Stimulated activated CD4-positive, alpha-beta T cell treated with anti-CD3 and anti-CD28 coated beads, Interleukin-1b, Interleukin-23, amount 100 ng/mL, for 4 hours (primary cell): ENCODE measurements around the gene GPS1.
"Not testable (repeated sequence)": the region's sequence is repeated elsewhere in the genome, so short reads cannot be mapped to it uniquely, and the experiment has no call there.

ENCODE experiments used
- DNase-seq, 2 donors: peaks; one replicate each; pipeline ENCODE4 v3.0.0-alpha.2; 2020; ENCODE audit warnings: low read depth in 2 of 2

Gene GPS1

GRCh38 chr17:82028246-82028645 lies 23.5 kb upstream of the GPS1 start:
- DNase-seq = no peak

- no peak for DNase-seq
Observed at GRCh38 chr17:82028966-82029365, 22.7 kb upstream of the GPS1 start.

GRCh38 chr17:82029391-82029790 lies 22.3 kb upstream of the GPS1 start:
- DNase-seq = no peak

GRCh38 chr17:82029990-82030469 lies 21.7 kb upstream of the GPS1 start:
- no peak for DNase-seq

GRCh38 chr17:82030470-82031302 lies 21.0 kb upstream of the GPS1 start:
- peak; percentile 72 to 77 for DNase-seq

- DNase-seq = no peak
Observed at GRCh38 chr17:82031303-82031884, 20.3 kb upstream of the GPS1 start, which contains the start of gene RAC3. TSS of gene RAC3 (plus strand) at chr17:82031678. CDS start at chr17:82031762, 84 bp downstream.

- DNase-seq = no peak
Observed at GRCh38 chr17:82031885-82032627, 19.6 kb upstream of the GPS1 start.

GRCh38 chr17:82033359-82034085 lies 18.2 kb upstream of the GPS1 start:
- no peak for DNase-seq

- DNase-seq = no peak
Observed at GRCh38 chr17:82034371-82035011, 17.2 kb upstream of the GPS1 start.

- no peak for DNase-seq
Observed at GRCh38 chr17:82035488-82035887, 16.2 kb upstream of the GPS1 start.

- DNase-seq = no peak
Observed at GRCh38 chr17:82035956-82036633, 15.6 kb upstream of the GPS1 start.

- no peak for DNase-seq
Observed at GRCh38 chr17:82036634-82037091, 15.0 kb upstream of the GPS1 start.

GRCh38 chr17:82037092-82037888 lies 14.4 kb upstream of the GPS1 start, which contains the start of gene DCXR:
TSS of gene DCXR (minus strand) at chr17:82037697. CDS start at chr17:82037682, 15 bp downstream.
- peak; percentile 80 to 92 for DNase-seq

- no peak for DNase-seq
Observed at GRCh38 chr17:82037889-82038195, 13.9 kb upstream of the GPS1 start.

GRCh38 chr17:82038796-82039409 lies 12.8 kb upstream of the GPS1 start:
- DNase-seq = not testable (repeated sequence)

GRCh38 chr17:82039695-82040299 lies 11.9 kb upstream of the GPS1 start:
- DNase-seq = no peak

- DNase-seq = no peak
Observed at GRCh38 chr17:82041144-82041814, 10.4 kb upstream of the GPS1 start.

GRCh38 chr17:82042649-82043048 lies 9.0 kb upstream of the GPS1 start:
- no peak for DNase-seq
